H9 (cell line): ENCODE data around the gene LORICRIN. TPM values are rescaled to one million over a fixed set of nuclear protein-coding genes. Genes with fewer than 3 reads are reported as not detected.

Source experiments
- DNase-seq: peaks from one replicate; pipeline ENCODE4 v3.0.0-alpha.2; 2017
- H2AFZ ChIP-seq: one replicate; pipeline ENCODE4 v1.6.1; 2013; ENCODE audit warnings: mild to moderate bottlenecking, low read length, control low read depth, moderate library complexity
- H2AK5ac ChIP-seq: 2 replicates; pipeline ENCODE4 v1.6.1; 2013; ENCODE audit warnings: low read length, control low read depth, mixed read lengths; ENCODE audit not compliant: insufficient read length
- H2BK120ac ChIP-seq: one replicate; pipeline ENCODE4 v1.6.1; 2013; ENCODE audit warnings: low read depth, mild to moderate bottlenecking, low read length, control low read depth, inconsistent platforms; ENCODE audit not compliant: poor library complexity, severe bottlenecking
- H2BK12ac ChIP-seq: 2 replicates; pipeline ENCODE4 v1.6.1; 2013; ENCODE audit warnings: low read length, control low read depth, mixed read lengths, low read depth; ENCODE audit not compliant: insufficient read length
- H2BK15ac ChIP-seq: 2 replicates; pipeline ENCODE4 v1.6.1; 2013; ENCODE audit warnings: low read depth, low read length, control low read depth
- H2BK20ac ChIP-seq: one replicate; pipeline ENCODE4 v1.6.1; 2013; ENCODE audit warnings: low read depth, mild to moderate bottlenecking, low read length, control low read depth, inconsistent platforms; ENCODE audit not compliant: poor library complexity, severe bottlenecking
- H2BK5ac ChIP-seq: 2 replicates; pipeline ENCODE4 v1.6.1; 2013; ENCODE audit warnings: low read length, control low read depth, mixed read lengths; ENCODE audit not compliant: insufficient read length
- H3K14ac ChIP-seq: 2 replicates; pipeline ENCODE4 v1.6.1; 2013; ENCODE audit warnings: low read length, control low read depth; ENCODE audit not compliant: insufficient read depth
- H3K18ac ChIP-seq: 2 replicates; pipeline ENCODE4 v1.6.1; 2013; ENCODE audit warnings: low read depth, mild to moderate bottlenecking, mixed read lengths, low read length, control low read depth; ENCODE audit not compliant: insufficient read length
- H3K23ac ChIP-seq: 2 replicates; pipeline ENCODE4 v1.6.1; 2013; ENCODE audit warnings: low read length, control low read depth, mixed read lengths, low read depth; ENCODE audit not compliant: insufficient read length
- H3K23me2 ChIP-seq: 2 replicates; pipeline ENCODE4 v1.6.1; 2013; ENCODE audit warnings: low read depth, mild to moderate bottlenecking, mixed read lengths, low read length, control low read depth; ENCODE audit not compliant: insufficient read length, poor library complexity, severe bottlenecking
- H3K27ac ChIP-seq: 2 replicates; pipeline ENCODE4 v1.5.1; 2013; ENCODE audit warnings: low read length, control low read depth, mixed read lengths, low read depth; ENCODE audit not compliant: insufficient read length
- H3K27me3 ChIP-seq: 2 replicates; pipeline ENCODE4 v1.6.1; 2013; ENCODE audit warnings: low read length, control low read depth, inconsistent platforms; ENCODE audit not compliant: insufficient read depth
- H3K4ac ChIP-seq: 2 replicates; pipeline ENCODE4 v1.6.1; 2013; ENCODE audit warnings: low read depth, mild to moderate bottlenecking, control low read depth, inconsistent platforms, low read length, moderate library complexity
- H3K4me1 ChIP-seq: 2 replicates; pipeline ENCODE4 v1.6.1; 2013; ENCODE audit warnings: low read length, control low read depth, inconsistent platforms; ENCODE audit not compliant: insufficient read depth
- H3K4me2 ChIP-seq: 2 replicates; pipeline ENCODE4 v1.6.1; 2013; ENCODE audit warnings: low read length, control low read depth, mixed read lengths; ENCODE audit not compliant: insufficient read length, insufficient read depth
- H3K56ac ChIP-seq: 2 replicates; pipeline ENCODE4 v1.6.1; 2013; ENCODE audit warnings: low read depth, mild to moderate bottlenecking, mixed read lengths, low read length, control low read depth; ENCODE audit not compliant: insufficient read length
- H3K79me1 ChIP-seq: 2 replicates; pipeline ENCODE4 v1.6.1; 2013; ENCODE audit warnings: low read depth, mild to moderate bottlenecking, moderate library complexity, low read length, control low read depth, inconsistent platforms; ENCODE audit not compliant: insufficient read depth, poor library complexity, severe bottlenecking
- H3K79me2 ChIP-seq: 2 replicates; pipeline ENCODE4 v1.6.1; 2013; ENCODE audit warnings: low read length, control low read depth, inconsistent platforms; ENCODE audit not compliant: insufficient read depth
- H3K9ac ChIP-seq: 2 replicates; pipeline ENCODE4 v1.6.1; 2013; ENCODE audit warnings: low read length, control low read depth, mixed read lengths; ENCODE audit not compliant: insufficient read length; ENCODE audit errors: extremely low read depth
- H3K9me3 ChIP-seq: one replicate; pipeline ENCODE4 v1.6.1; 2013; ENCODE audit warnings: low read depth, low read length, inconsistent platforms; ENCODE audit not compliant: control insufficient read depth
- H3T11ph ChIP-seq: one replicate; pipeline ENCODE4 v1.6.1; 2013; ENCODE audit warnings: mild to moderate bottlenecking, low read length, control low read depth, inconsistent platforms
- H4K20me1 ChIP-seq: one replicate; pipeline ENCODE4 v1.6.1; 2013; ENCODE audit not compliant: control insufficient read depth, insufficient read length, insufficient read depth
- H4K5ac ChIP-seq: 2 replicates; pipeline ENCODE4 v1.6.1; 2013; ENCODE audit warnings: low read depth, mild to moderate bottlenecking, mixed read lengths, low read length, control low read depth; ENCODE audit not compliant: insufficient read length
- H4K8ac ChIP-seq: replicated peaks from 2 replicates; pipeline ENCODE4 v1.6.1; 2013; ENCODE audit warnings: low read length, control low read depth, mixed read lengths, low read depth; ENCODE audit not compliant: insufficient read length
- H4K91ac ChIP-seq: 2 replicates; pipeline ENCODE4 v1.6.1; 2013; ENCODE audit warnings: low read depth, mild to moderate bottlenecking, moderate library complexity, mixed read lengths, low read length, control low read depth; ENCODE audit not compliant: insufficient read length
- H3K27ac Mint-ChIP-seq, 3 experiments: 2 replicates in 2 of 3; 3 replicates in 1 of 3; pipeline ENCODE4 v1.8.0; 2020 to 2021; ENCODE audit warnings: mixed read lengths in 3 of 3, mild to moderate bottlenecking in 1 of 3, moderate library complexity in 1 of 3
- H3K27me3 Mint-ChIP-seq: 2 replicates; pipeline ENCODE4 v1.8.0; 2021; ENCODE audit warnings: low read depth, mild to moderate bottlenecking, moderate library complexity, mixed read lengths
- H3K36me3 Mint-ChIP-seq, 3 experiments: 2 replicates in 2 of 3; 3 replicates in 1 of 3; pipeline ENCODE4 v1.8.0; 2020 to 2021; ENCODE audit warnings: low read depth in 3 of 3, mixed read lengths in 3 of 3; ENCODE audit not compliant: insufficient read depth in 1 of 3
- H3K4me1 Mint-ChIP-seq, 2 experiments: 2 replicates each; pipeline ENCODE4 v1.8.0; 2020; ENCODE audit warnings: mixed read lengths in 2 of 2
- H3K4me3 Mint-ChIP-seq, 2 experiments: 2 replicates in 1 of 2; 3 replicates in 1 of 2; pipeline ENCODE4 v1.8.0; 2020 to 2021; ENCODE audit warnings: mild to moderate bottlenecking in 2 of 2, mixed read lengths in 2 of 2, moderate library complexity in 1 of 2
- H3K9me3 Mint-ChIP-seq, 2 experiments: 2 replicates in 1 of 2; 3 replicates in 1 of 2; pipeline ENCODE4 v1.8.0; 2020; ENCODE audit warnings: mild to moderate bottlenecking in 2 of 2, mixed read lengths in 2 of 2, moderate library complexity in 1 of 2
- WGBS: extraction: QIAGEN DNeasy Blood & Tissue Kit; methylation state at CpG from one replicate; pipeline ENCODE4 v1.1.7; 2013; ENCODE audit warnings: missing lambda C conversion rate, low lambda C conversion rate, mixed read lengths; ENCODE audit not compliant: insufficient read length; ENCODE audit errors: extremely low coverage; 5-methylcytosine and 5-hydroxymethylcytosine counted together
- total RNA-seq: library from RNA; stranded (reverse); gene quantifications from 2 replicates; pipeline ENCODE4 v1.2.1, GENCODE V29; 2021
- TF ChIP-seq, protein P1 (sequence below): fragments of 200-600 bp; sonication (generic); conservative IDR thresholded peaks from 3 replicates; pipeline ENCODE4 v1.8.0; 2021; ENCODE audit warnings: antibody characterized with exemption, mild to moderate bottlenecking

Gene LORICRIN
- total RNA-seq, 1 experiment from 2014 or later: not detected

DNA sequence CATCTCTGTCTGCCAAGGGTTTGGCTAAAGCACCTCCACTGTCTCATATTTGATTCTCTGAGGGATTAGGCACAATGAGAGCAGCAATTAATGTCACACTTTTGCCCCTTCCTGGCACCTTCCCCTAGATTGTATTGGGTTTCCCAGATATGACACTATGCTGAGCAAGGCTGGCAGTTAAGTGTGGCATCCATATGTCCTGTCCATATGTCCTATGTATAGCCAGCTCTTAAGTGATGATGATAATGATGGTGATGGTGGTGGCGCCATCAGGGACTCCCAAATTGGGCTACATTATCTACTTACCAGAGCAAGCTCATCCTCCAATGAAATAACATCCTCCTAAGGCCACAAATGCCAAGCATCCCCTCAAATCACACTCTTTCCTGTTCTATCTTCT lies 13.5 kb upstream of the LORICRIN start:
- no CpG with 5 or more reads among the region's 1 CpG for WGBS
- no peaks in the 10 kb centered on the region for H3K79me1 ChIP-seq
- H3T11ph ChIP-seq: no peak overlapping the region
- no peak overlapping the region for H3K4me2 ChIP-seq
- no peaks in the 10 kb centered on the region for H3K27me3 ChIP-seq
- H4K20me1 ChIP-seq: peaks cover 7% of the 10 kb centered on the region
- H3K36me3 Mint-ChIP-seq: peaks cover 0 to 7% (median 0%) of the 10 kb centered on the region in 3 experiments; a peak in 2 of 7 replicates
- H3K27ac Mint-ChIP-seq: no peak overlapping the region
- peaks cover 4% of the 10 kb centered on the region for H3K23me2 ChIP-seq
- no peak overlapping the region for H3K4ac ChIP-seq
- H3K4me3 Mint-ChIP-seq: no peak overlapping the region
- no peak overlapping the region for H3K23ac ChIP-seq
- H2BK15ac ChIP-seq: no peak overlapping the region
- no peak overlapping the region for H3K14ac ChIP-seq
- DNase-seq: no peak
- no peak overlapping the region for H2BK5ac ChIP-seq
- H4K8ac ChIP-seq: no peak overlapping the region
- no peaks in the 10 kb centered on the region for H3K79me2 ChIP-seq
- peaks cover 18% of the 10 kb centered on the region for H3K27me3 Mint-ChIP-seq
- no peak overlapping the region for H2BK12ac ChIP-seq
- no peak overlapping the region for H4K91ac ChIP-seq
- H3K56ac ChIP-seq: no peak overlapping the region
- no peak overlapping the region for H3K9ac ChIP-seq
- H3K18ac ChIP-seq: no peak overlapping the region
- no peak overlapping the region for H2AK5ac ChIP-seq
- no peak overlapping the region for H2BK20ac ChIP-seq
- TF ChIP-seq, protein P1, sequence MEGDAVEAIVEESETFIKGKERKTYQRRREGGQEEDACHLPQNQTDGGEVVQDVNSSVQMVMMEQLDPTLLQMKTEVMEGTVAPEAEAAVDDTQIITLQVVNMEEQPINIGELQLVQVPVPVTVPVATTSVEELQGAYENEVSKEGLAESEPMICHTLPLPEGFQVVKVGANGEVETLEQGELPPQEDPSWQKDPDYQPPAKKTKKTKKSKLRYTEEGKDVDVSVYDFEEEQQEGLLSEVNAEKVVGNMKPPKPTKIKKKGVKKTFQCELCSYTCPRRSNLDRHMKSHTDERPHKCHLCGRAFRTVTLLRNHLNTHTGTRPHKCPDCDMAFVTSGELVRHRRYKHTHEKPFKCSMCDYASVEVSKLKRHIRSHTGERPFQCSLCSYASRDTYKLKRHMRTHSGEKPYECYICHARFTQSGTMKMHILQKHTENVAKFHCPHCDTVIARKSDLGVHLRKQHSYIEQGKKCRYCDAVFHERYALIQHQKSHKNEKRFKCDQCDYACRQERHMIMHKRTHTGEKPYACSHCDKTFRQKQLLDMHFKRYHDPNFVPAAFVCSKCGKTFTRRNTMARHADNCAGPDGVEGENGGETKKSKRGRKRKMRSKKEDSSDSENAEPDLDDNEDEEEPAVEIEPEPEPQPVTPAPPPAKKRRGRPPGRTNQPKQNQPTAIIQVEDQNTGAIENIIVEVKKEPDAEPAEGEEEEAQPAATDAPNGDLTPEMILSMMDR: no peak
- H4K5ac ChIP-seq: no peak overlapping the region
- H3K9me3 Mint-ChIP-seq: peaks cover 8 to 22% of the 10 kb centered on the region in 2 experiments; a peak in 4 of 5 replicates
- no peaks in the 10 kb centered on the region for H3K4me1 ChIP-seq
- H3K4me1 Mint-ChIP-seq: no peaks in the 10 kb centered on the region
- H3K9me3 ChIP-seq: no peaks in the 10 kb centered on the region
- H3K27ac ChIP-seq: no peak overlapping the region
- H2AFZ ChIP-seq: no peak overlapping the region
- no peak overlapping the region for H2BK120ac ChIP-seq
